Mesodermal cell (in vitro differentiated cells): Measurements from ENCODE around the gene ZNF493. TPM values are rescaled to one million over a fixed set of nuclear protein-coding genes. Genes with fewer than 3 reads are reported as not detected.

ENCODE experiments used
- H3K27ac ChIP-seq: 2 replicates; pipeline ENCODE4 v1.7.0; 2013; ENCODE audit warnings: mild to moderate bottlenecking, low read depth, low read length, moderate library complexity; ENCODE audit not compliant: severe bottlenecking
- H3K36me3 ChIP-seq: 2 replicates; pipeline ENCODE4 v1.7.1; 2013; ENCODE audit warnings: mild to moderate bottlenecking, low read length, moderate library complexity; ENCODE audit not compliant: control insufficient read depth, insufficient read depth
- H3K4me1 ChIP-seq: one replicate; pipeline ENCODE4 v1.7.1; 2013; ENCODE audit warnings: mild to moderate bottlenecking, low read length; ENCODE audit not compliant: insufficient read depth, control insufficient read depth, poor library complexity, severe bottlenecking
- H3K4me3 ChIP-seq: 2 replicates; pipeline ENCODE4 v1.7.0; 2013; ENCODE audit warnings: low read length, control low read depth, mild to moderate bottlenecking; ENCODE audit not compliant: insufficient read depth, poor library complexity, severe bottlenecking; ENCODE audit errors: extremely low read depth
- H3K9me3 ChIP-seq: 2 replicates; pipeline ENCODE4 v1.7.1; 2013; ENCODE audit warnings: mild to moderate bottlenecking, low read length, moderate library complexity; ENCODE audit not compliant: control insufficient read depth
- WGBS, 2 experiments: methylation state at CpG; one replicate each; pipeline ENCODE4 v1.1.5; 2013; ENCODE audit warnings: missing lambda C conversion rate in 2 of 2; ENCODE audit not compliant: insufficient coverage in 2 of 2; 5-methylcytosine and 5-hydroxymethylcytosine counted together
- polyA plus RNA-seq, 2 experiments: library from polyadenylated mRNA; stranded (reverse); fragments of 50-300 nt; gene quantifications; one replicate each; pipeline ENCODE4 v1.2.3, GENCODE V29; 2013

The ZNF493 gene
- polyA plus RNA-seq (2013, experiment 1 of 2) = 4.6 TPM
- 5.4 TPM for polyA plus RNA-seq (2013, experiment 2 of 2)

- peaks cover 11% of the 10 kb centered on the region for H3K9me3 ChIP-seq
- H3K27ac ChIP-seq = peak within 1 kb of the TSS; percentile 91
- 1 to 5% methylated on average over 19 to 25 of the region's 31 CpGs for WGBS, 2 experiments
- H3K4me1 ChIP-seq = no peaks in the 10 kb centered on the region
- H3K36me3 ChIP-seq = peaks cover 31% of the 10 kb centered on the region
- peak within 1 kb of the TSS; percentile 77 for H3K4me3 ChIP-seq
Measured at GRCh38 chr19:21396893-21397572, at the start of gene ZNF493. TSS of gene ZNF493 (plus strand) at chr19:21397133. CDS start at chr19:21397238, 105 bp downstream.

DNA sequence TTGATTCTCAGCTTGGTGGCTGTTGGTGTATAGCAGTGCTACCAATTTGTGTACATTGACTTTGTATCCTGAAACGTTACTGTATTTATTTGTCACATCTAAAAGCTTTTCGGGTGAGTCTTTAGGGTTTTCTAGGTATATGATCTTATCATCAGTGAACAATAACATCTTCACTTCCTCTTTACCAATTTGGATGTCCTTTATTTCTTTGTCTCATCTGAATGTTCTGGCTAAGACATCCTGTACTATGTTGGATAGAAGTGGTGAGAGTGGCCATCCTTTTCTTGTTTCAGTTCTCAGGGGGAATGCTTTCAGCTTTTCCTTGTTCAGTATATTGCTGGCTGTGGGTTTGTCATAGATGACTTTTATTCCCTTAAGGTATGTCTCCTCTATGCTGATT lies 44.1 kb upstream of the ZNF493 start:
- Histone ChIP-seq H3K9me3 (peaks cover 7% of the 10 kb centered on the region), H3K4me1 (no peaks in the 10 kb centered on the region), H3K4me3 (no peak overlapping the region), H3K27ac (no peak overlapping the region), H3K36me3 (no peaks in the 10 kb centered on the region)
- WGBS, 2 experiments = no CpG with 5 or more reads among the region's 2 CpGs

- H3K27ac ChIP-seq = peak within 1 kb of the TSS; percentile 99
- WGBS, 2 experiments = 0% methylated on average over 23 to 30 of the region's 36 CpGs
- H3K9me3 ChIP-seq = peaks cover 22% of the 10 kb centered on the region
- H3K36me3 ChIP-seq = peaks cover 38% of the 10 kb centered on the region
- H3K4me3 ChIP-seq = peak within 1 kb of the TSS; percentile 86
- no peaks in the 10 kb centered on the region for H3K4me1 ChIP-seq
Measured at GRCh38 chr19:21358768-21359451, 38.0 kb upstream of the ZNF493 start, which contains the start of gene ZNF738. TSS of gene ZNF738 (plus strand) at chr19:21359000. CDS start at chr19:21359141, 141 bp downstream.

DNA sequence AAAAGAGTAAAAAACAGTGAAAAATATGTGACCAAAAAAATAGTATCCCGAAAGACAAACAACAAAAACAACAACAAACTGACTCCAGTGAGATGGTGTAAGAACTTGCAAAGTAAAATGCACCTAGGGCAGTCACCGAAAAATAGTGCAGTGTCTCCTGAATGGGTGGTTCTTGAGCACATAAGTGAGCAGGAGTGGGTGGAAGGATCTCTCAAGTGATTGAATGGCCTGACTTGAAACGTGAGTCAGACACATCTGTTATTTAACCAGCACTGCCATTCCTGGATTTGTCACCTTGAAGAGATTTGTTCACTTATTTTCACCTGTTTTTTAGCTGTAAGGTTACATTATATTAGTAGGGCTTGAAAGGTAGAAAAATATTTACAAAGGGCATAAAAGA lies 34.6 kb upstream of the ZNF493 start:
- Histone ChIP-seq H3K27ac (no peak overlapping the region), H3K36me3 (peaks cover 72% of the 10 kb centered on the region), H3K4me3 (no peak overlapping the region), H3K9me3 (peaks cover 31% of the 10 kb centered on the region), H3K4me1 (no peaks in the 10 kb centered on the region)
- 78 to 100% methylated on average over 1 to 2 of the region's 3 CpGs for WGBS, 2 experiments

DNA sequence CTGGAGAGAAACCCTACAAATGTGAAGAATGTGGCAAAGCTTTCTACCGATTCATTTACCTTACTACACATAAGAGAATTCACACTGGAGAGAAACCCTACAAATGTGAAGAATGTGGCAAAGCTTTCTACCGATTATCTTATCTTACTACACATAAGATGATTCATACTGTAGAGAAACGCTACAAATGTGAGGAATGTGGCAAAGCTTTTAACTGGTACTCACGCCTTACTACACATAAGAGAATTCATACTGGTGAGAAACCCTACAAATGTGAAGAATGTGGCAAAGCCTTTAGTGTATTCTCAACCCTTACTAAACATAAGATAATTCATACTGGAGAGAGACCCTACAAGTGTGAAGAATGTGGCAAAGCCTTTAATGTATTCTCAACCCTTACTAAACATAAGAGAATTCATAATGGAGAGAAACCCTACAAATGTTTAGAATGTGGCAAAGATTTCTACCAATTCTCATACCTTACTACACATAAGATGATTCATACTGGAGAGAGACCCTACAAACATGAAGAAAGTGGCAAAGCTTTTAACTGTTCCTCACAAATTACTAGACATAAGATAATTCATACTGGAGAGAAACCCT lies 12.9 kb upstream of the ZNF493 start:
- Histone ChIP-seq H3K4me1 (no peaks in the 10 kb centered on the region), H3K27ac (no peak overlapping the region), H3K4me3 (no peak overlapping the region), H3K36me3 (peaks cover 42% of the 10 kb centered on the region), H3K9me3 (peaks cover 72% of the 10 kb centered on the region)
- WGBS, 2 experiments = no CpG with 5 or more reads among the region's 4 CpGs

DNA sequence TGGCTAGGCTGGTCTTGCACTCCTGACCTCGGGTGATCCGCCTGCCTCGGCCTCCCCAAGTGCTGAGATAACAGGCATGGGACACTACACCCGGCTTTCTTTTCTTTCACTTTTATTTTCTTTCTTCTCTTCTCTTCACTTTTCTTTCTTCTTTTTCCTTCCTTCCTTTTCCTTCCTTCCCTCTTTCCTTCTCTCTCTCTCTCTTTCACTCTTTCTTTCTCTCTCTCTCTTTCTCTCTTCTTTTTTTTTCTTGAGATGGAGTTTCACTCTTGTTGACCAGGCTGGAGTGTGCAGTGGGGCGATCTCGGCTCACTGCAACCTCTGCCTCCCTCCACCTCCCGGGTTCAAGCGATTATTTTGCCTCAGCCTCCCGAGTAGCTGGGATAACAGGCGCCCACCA lies 812 bp upstream of the ZNF493 start:
- Histone ChIP-seq H3K36me3 (peaks cover 28% of the 10 kb centered on the region), H3K4me3 (no peak overlapping the region), H3K4me1 (no peaks in the 10 kb centered on the region), H3K9me3 (peaks cover 11% of the 10 kb centered on the region), H3K27ac (no peak overlapping the region)
- 88 to 90% methylated on average over 4 to 9 of the region's 10 CpGs for WGBS, 2 experiments

DNA sequence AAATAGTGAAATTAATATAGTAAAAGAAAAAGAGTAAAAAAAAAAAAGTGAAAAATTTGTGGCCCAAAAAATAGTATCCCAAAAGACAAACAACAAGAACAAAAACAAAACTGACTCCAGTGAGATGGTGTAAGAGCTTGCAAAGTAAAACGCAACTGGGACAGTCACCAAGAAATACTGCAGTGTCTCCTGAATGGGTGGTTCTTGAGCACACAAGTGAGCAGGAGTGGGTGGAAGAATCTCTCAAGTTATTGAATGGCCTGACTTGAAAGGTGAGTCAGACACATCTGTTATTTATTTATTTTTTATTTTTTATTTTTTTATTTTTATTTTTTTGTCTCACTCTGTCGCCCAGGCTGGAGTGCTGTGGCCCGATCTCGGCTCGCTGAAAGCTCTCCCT lies 1.9 kb downstream of the ZNF493 start:
- Histone ChIP-seq H3K9me3 (peaks cover 15% of the 10 kb centered on the region), H3K4me3 (no peak overlapping the region), H3K27ac (no peak overlapping the region), H3K36me3 (peaks cover 40% of the 10 kb centered on the region), H3K4me1 (no peaks in the 10 kb centered on the region)
- WGBS, 2 experiments = 94 to 100% methylated on average over 3 to 4 of the region's 5 CpGs

- no peak overlapping the region for H3K4me3 ChIP-seq
- peaks cover 53% of the 10 kb centered on the region for H3K36me3 ChIP-seq
- H3K27ac ChIP-seq = no peak overlapping the region
- peaks cover 12% of the 10 kb centered on the region for H3K9me3 ChIP-seq
- no CpG with 5 or more reads among the region's 1 CpG for WGBS, 2 experiments
- no peaks in the 10 kb centered on the region for H3K4me1 ChIP-seq
Measured at GRCh38 chr19:21402303-21402985, 5.5 kb downstream of the ZNF493 start.

- Histone ChIP-seq H3K27ac (no peak overlapping the region), H3K4me1 (no peaks in the 10 kb centered on the region), H3K36me3 (peaks cover 70% of the 10 kb centered on the region), H3K4me3 (no peak overlapping the region), H3K9me3 (peaks cover 10% of the 10 kb centered on the region)
- no CpG with 5 or more reads among the region's 1 CpG for WGBS, 2 experiments
Measured at GRCh38 chr19:21410166-21410565, 13.2 kb downstream of the ZNF493 start.

DNA sequence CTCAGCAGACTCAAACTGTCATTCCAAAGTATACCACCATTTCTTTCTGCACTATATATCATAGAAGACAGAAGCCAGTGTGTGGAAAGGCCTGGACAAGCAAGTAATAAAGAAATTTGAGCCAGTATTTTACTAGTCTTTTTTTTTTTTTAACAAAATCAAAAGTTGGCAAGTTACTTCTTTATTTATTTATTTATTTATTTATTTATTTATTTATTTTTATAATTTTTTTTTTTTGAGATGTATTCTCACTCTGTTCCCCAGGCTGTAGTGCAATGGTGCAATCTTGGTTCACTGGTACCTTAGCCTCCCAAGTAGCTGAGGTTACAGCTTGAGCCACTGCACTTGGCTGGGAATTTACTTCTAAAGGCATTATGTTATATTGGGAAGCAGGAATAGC lies 25.3 kb downstream of the ZNF493 start:
- no peak overlapping the region for H3K4me3 ChIP-seq
- no peaks in the 10 kb centered on the region for H3K4me1 ChIP-seq
- no peak overlapping the region for H3K27ac ChIP-seq
- H3K9me3 ChIP-seq = peaks cover 57% of the 10 kb centered on the region
- H3K36me3 ChIP-seq = peaks cover 15% of the 10 kb centered on the region
